ENCODE measurements around the gene MYOCOS. TPM values are rescaled to one million over a fixed set of nuclear protein-coding genes. Genes with fewer than 3 reads are reported as not detected.
"Not testable (repeated sequence)": the region's sequence is repeated elsewhere in the genome, so short reads cannot be mapped to it uniquely, and the experiment has no call there.

Gene MYOCOS
- total RNA-seq, 2 donors from 2014 or later, result not detected

GRCh38 chr1:171654201-171654941 lies 32.3 kb downstream of the MYOCOS start:
- Histone ChIP-seq H3K27me3 (replicated peaks; ENCODE audit: insufficient read depth) (no peaks in the 10 kb centered on the region), H3K4me1 (replicated peaks) (peaks cover 13% of the 10 kb centered on the region), H3K4me3 (no peak overlapping the region), H3K36me3 (no peaks in the 10 kb centered on the region), H3K27ac (peak overlapping the region; percentile 71 to 80), H3K9me3 (no peaks in the 10 kb centered on the region)
- intact Hi-C loops (cut with DNase I), result no loop called here
- WGBS, result 28% methylated on average over 8 of the region's 8 CpGs
- TF ChIP-seq POLR2AphosphoS5 (IDR thresholded peaks at IDR 0.05), result peak; percentile 4
- no peak for TF ChIP-seq POLR2A (IDR thresholded peaks at IDR 0.05)
- DNase-seq (ENCODE audit: low spot score), result no peak

GRCh38 chr1:171654942-171655745 lies 33.1 kb downstream of the MYOCOS start:
- H3K36me3 ChIP-seq, result no peaks in the 10 kb centered on the region
- no peaks in the 10 kb centered on the region for H3K9me3 ChIP-seq
- peaks cover 13% of the 10 kb centered on the region for H3K4me1 ChIP-seq (replicated peaks)
- H3K4me3 ChIP-seq, result no peak overlapping the region
- no peak for DNase-seq (ENCODE audit: low spot score)
- TF ChIP-seq POLR2AphosphoS5 (IDR thresholded peaks at IDR 0.05) (no peak), CTCF (IDR thresholded peaks at IDR 0.05) (peak in 2 of 4 experiments; percentile 22 to 32)
- intact Hi-C loops (cut with DNase I), result no loop called here
- peak overlapping the region; percentile 71 to 80 for H3K27ac ChIP-seq
- no peaks in the 10 kb centered on the region for H3K27me3 ChIP-seq (replicated peaks; ENCODE audit: insufficient read depth)
- 44% methylated on average over 24 of the region's 24 CpGs for WGBS

GRCh38 chr1:171655746-171656116 lies 33.7 kb downstream of the MYOCOS start:
- DNase-seq (ENCODE audit: low spot score), result no peak
- intact Hi-C loops (cut with DNase I), result no loop called here
- Histone ChIP-seq H3K27me3 (replicated peaks; ENCODE audit: insufficient read depth) (no peaks in the 10 kb centered on the region), H3K9me3 (no peaks in the 10 kb centered on the region), H3K4me1 (replicated peaks) (peaks cover 13% of the 10 kb centered on the region), H3K4me3 (no peak overlapping the region), H3K27ac (peak overlapping the region; percentile 71 to 80), H3K36me3 (no peaks in the 10 kb centered on the region)
- WGBS, result 83% methylated on average over 6 of the region's 6 CpGs
- TF ChIP-seq POLR2A (IDR thresholded peaks at IDR 0.05), result no peak
- TF ChIP-seq POLR2AphosphoS5 (IDR thresholded peaks at IDR 0.05), result no peak
- TF ChIP-seq CTCF (IDR thresholded peaks at IDR 0.05), result no peak

GRCh38 chr1:171656206-171656605 lies 34.2 kb downstream of the MYOCOS start:
- H3K9me3 ChIP-seq; H3K27me3 ChIP-seq (replicated peaks; ENCODE audit: insufficient read depth); H3K4me3 ChIP-seq; H3K36me3 ChIP-seq; DNase-seq (ENCODE audit: low spot score); intact Hi-C loops (cut with DNase I): not testable (repeated sequence)
- 96% methylated on average over 9 of the region's 9 CpGs for WGBS
- H3K27ac ChIP-seq, result peak overlapping the region; percentile 71 to 80
- H3K4me1 ChIP-seq (replicated peaks), result peaks cover 13% of the 10 kb centered on the region

- WGBS, result 52% methylated on average over 5 of the region's 5 CpGs
- H3K9me3 ChIP-seq, result no peaks in the 10 kb centered on the region
- TF ChIP-seq CTCF (IDR thresholded peaks at IDR 0.05) (no peak), POLR2A (IDR thresholded peaks at IDR 0.05) (no peak), POLR2AphosphoS5 (IDR thresholded peaks at IDR 0.05) (no peak)
- H3K4me1 ChIP-seq (replicated peaks), result peaks cover 5% of the 10 kb centered on the region
- no peak overlapping the region for H3K4me3 ChIP-seq
- H3K27me3 ChIP-seq (replicated peaks; ENCODE audit: insufficient read depth), result no peaks in the 10 kb centered on the region
- intact Hi-C loops (cut with DNase I), result no loop called here
- H3K27ac ChIP-seq, result no peak overlapping the region
- no peaks in the 10 kb centered on the region for H3K36me3 ChIP-seq
- no peak for DNase-seq (ENCODE audit: low spot score)
Observed at GRCh38 chr1:171661076-171661650, 39.1 kb downstream of the MYOCOS start.
